Nephron (organoid): ENCODE measurements around the gene TSPAN14.

ENCODE experiments used
- H3K27ac Mint-ChIP-seq, 3 experiments: 2 replicates each; pipeline ENCODE4 v1.8.0; 2020; ENCODE audit warnings: mixed read lengths in 3 of 3, mild to moderate bottlenecking in 2 of 3, moderate library complexity in 1 of 3
- H3K27me3 Mint-ChIP-seq: 2 replicates; pipeline ENCODE4 v1.8.0; 2021; ENCODE audit warnings: low read depth, mild to moderate bottlenecking, moderate library complexity, mixed read lengths
- H3K36me3 Mint-ChIP-seq: 2 replicates; pipeline ENCODE4 v1.8.0; 2020; ENCODE audit warnings: low read depth, mixed read lengths
- H3K4me1 Mint-ChIP-seq: 2 replicates; pipeline ENCODE4 v1.8.0; 2020; ENCODE audit warnings: mixed read lengths
- H3K4me3 Mint-ChIP-seq, 3 experiments: 2 replicates each; pipeline ENCODE4 v1.8.0; 2020; ENCODE audit warnings: mild to moderate bottlenecking in 3 of 3, mixed read lengths in 3 of 3, moderate library complexity in 2 of 3
- H3K9me3 Mint-ChIP-seq: 2 replicates; pipeline ENCODE4 v1.8.0; 2020; ENCODE audit warnings: mixed read lengths
- TF ChIP-seq, protein P1 (sequence below), 3 experiments: fragments of 200-600 bp; sonication (generic); IDR thresholded peaks; one replicate each; pipeline ENCODE4 v1.5.0; 2021; ENCODE audit warnings: antibody characterized with exemption in 3 of 3; ENCODE audit not compliant: unreplicated experiment in 3 of 3

Gene TSPAN14

DNA sequence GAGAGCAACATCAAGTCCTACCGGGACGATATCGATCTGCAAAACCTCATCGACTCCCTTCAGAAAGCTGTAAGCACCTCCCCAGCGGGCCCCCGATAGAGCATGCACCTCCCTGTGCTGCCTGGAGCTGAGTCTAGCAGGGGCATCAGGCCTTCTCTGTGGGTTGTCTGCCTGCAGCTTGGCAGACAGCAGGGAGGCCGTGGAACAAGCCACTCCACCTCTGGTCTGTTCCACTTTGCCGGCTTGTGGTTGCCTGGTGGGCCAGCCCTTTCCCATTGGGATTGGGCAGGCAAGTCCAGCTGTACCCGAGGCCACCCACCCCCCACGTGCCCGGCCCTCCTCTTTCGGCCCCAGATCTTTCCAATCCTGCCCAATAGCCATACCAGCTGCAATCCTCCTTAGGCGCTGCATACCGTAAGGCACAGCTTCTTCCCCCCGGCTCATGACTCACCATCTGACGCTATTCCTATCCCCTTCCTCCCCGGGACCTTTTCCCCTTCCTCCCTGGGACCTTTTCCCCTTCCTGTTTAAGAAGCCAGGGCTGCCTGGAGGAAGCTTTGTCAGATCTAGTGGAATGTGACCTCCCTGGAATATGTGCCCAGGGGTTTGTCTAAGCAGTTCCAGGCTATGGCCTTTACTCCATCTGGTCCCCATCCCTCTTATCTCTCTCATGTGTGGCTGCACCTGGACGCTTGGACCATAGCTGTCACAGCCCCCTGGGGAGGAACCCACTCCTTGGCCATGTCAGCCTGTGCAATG, 55.5 kb downstream of the TSPAN14 start:
- no peaks in the 10 kb centered on the region for H3K9me3 Mint-ChIP-seq
- H3K27ac Mint-ChIP-seq: peak overlapping the region in 2 of 3 experiments; percentile 60 to 70
- H3K36me3 Mint-ChIP-seq: peaks cover 63% of the 10 kb centered on the region
- peaks cover 39% of the 10 kb centered on the region for H3K4me1 Mint-ChIP-seq
- TF ChIP-seq, protein P1, sequence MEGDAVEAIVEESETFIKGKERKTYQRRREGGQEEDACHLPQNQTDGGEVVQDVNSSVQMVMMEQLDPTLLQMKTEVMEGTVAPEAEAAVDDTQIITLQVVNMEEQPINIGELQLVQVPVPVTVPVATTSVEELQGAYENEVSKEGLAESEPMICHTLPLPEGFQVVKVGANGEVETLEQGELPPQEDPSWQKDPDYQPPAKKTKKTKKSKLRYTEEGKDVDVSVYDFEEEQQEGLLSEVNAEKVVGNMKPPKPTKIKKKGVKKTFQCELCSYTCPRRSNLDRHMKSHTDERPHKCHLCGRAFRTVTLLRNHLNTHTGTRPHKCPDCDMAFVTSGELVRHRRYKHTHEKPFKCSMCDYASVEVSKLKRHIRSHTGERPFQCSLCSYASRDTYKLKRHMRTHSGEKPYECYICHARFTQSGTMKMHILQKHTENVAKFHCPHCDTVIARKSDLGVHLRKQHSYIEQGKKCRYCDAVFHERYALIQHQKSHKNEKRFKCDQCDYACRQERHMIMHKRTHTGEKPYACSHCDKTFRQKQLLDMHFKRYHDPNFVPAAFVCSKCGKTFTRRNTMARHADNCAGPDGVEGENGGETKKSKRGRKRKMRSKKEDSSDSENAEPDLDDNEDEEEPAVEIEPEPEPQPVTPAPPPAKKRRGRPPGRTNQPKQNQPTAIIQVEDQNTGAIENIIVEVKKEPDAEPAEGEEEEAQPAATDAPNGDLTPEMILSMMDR (IDR thresholded peaks at IDR 0.05; ENCODE audit: unreplicated experiment in 3 of 3): no peak
- no peaks in the 10 kb centered on the region for H3K27me3 Mint-ChIP-seq
- no peak overlapping the region for H3K4me3 Mint-ChIP-seq

DNA sequence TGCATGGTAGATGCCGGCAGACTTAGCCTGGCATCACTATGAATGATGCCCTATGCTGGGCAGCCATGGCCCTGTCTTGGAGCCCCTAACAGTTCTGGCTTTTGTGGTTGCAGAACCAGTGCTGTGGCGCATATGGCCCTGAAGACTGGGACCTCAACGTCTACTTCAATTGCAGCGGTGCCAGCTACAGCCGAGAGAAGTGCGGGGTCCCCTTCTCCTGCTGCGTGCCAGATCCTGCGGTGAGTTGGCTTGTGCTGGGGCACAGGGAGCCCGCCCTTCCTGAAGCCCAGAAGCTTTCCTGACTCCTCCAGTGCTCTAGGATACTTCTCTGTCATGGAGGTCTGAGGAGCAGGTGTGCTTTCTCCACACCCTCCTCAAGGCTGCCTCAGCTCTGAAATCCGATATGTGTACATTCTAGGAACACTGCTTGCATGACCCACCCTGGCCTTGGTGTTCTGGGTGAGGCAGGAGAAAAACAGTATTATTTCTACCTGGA, 58.0 kb downstream of the TSPAN14 start:
- Mint-ChIP-seq H3K27me3 (no peaks in the 10 kb centered on the region), H3K9me3 (no peaks in the 10 kb centered on the region), H3K27ac (peak overlapping the region in 1 of 3 experiments; percentile 50), H3K4me1 (peaks cover 23% of the 10 kb centered on the region), H3K4me3 (no peak overlapping the region), H3K36me3 (peaks cover 80% of the 10 kb centered on the region)
- TF ChIP-seq, protein P1 (IDR thresholded peaks at IDR 0.05; ENCODE audit: unreplicated experiment in 3 of 3): no peak

DNA sequence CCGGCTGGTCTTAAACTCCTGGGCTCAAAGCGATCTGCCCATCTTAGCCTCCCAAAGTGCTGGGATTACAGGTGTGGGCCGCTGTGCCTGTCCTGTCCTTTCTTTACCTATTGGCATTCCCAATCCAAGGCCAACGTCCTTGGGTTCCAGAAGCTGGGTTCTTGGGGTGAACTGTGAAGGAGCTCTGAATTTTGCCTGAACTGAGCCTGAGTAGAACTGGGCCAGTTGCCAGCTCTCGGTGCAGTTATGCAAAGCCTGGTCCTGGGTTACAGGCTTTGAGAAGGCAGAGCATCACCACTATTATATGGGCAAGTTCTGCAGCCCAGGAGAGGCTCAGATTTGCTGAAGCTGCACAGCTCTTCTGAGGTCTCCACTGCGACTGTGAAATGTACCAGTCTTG, 59.0 kb downstream of the TSPAN14 start:
- Mint-ChIP-seq H3K27ac (no peak overlapping the region), H3K27me3 (no peaks in the 10 kb centered on the region), H3K36me3 (peaks cover 86% of the 10 kb centered on the region), H3K9me3 (no peaks in the 10 kb centered on the region), H3K4me3 (no peak overlapping the region), H3K4me1 (peaks cover 15% of the 10 kb centered on the region)
- TF ChIP-seq, protein P1 (IDR thresholded peaks at IDR 0.05; ENCODE audit: unreplicated experiment in 3 of 3): no peak

DNA sequence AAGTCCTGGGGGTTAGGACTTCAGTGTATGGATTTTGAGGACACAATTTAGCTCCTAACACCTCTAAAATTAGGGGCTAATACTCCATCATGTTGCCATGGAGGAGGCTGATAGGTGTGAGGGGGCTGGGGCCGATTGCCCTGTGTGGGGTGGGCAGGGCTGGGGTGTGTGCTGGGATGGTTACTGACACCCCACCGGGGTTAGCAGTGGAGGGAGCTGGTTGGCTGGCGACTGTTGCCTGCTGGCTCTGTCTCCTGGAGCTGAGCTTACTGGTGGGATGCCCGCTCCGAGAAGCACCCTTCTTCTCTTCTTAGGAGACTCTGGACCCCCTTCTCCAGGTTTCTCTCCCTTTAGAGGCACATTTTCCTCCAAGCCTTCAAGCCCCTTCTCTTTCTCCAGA, 61.4 kb downstream of the TSPAN14 start:
- Mint-ChIP-seq H3K4me1 (peaks cover 8% of the 10 kb centered on the region), H3K27me3 (no peaks in the 10 kb centered on the region), H3K36me3 (peaks cover 86% of the 10 kb centered on the region), H3K4me3 (no peak overlapping the region), H3K9me3 (no peaks in the 10 kb centered on the region), H3K27ac (no peak overlapping the region)
- TF ChIP-seq, protein P1 (IDR thresholded peaks at IDR 0.05; ENCODE audit: unreplicated experiment in 3 of 3): no peak

DNA sequence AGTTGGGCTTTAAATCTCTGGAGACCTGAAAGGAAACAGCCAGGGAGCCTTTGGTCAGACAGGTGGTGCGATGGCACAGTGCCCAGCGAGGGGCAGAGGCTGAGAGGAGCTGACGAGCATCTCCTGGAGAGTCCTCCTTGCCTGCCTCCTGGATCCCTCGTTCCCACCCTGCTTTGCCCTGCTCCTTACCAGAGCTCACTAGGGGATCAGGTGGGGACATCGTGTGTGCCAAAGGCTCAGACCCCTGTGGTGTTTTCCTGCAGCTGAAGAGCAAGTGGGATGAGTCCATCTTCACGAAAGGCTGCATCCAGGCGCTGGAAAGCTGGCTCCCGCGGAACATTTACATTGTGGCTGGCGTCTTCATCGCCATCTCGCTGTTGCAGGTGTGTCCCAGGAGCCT, 61.8 kb downstream of the TSPAN14 start:
- Mint-ChIP-seq H3K4me3 (no peak overlapping the region), H3K27me3 (no peaks in the 10 kb centered on the region), H3K4me1 (peaks cover 12% of the 10 kb centered on the region), H3K9me3 (no peaks in the 10 kb centered on the region), H3K36me3 (peaks cover 88% of the 10 kb centered on the region), H3K27ac (no peak overlapping the region)
- TF ChIP-seq, protein P1 (IDR thresholded peaks at IDR 0.05; ENCODE audit: unreplicated experiment in 3 of 3): no peak
